ENCODE results near the gene CACNG4.
"Not testable (repeated sequence)": the region's sequence is repeated elsewhere in the genome, so short reads cannot be mapped to it uniquely, and the experiment has no call there.

Gene CACNG4

DNA sequence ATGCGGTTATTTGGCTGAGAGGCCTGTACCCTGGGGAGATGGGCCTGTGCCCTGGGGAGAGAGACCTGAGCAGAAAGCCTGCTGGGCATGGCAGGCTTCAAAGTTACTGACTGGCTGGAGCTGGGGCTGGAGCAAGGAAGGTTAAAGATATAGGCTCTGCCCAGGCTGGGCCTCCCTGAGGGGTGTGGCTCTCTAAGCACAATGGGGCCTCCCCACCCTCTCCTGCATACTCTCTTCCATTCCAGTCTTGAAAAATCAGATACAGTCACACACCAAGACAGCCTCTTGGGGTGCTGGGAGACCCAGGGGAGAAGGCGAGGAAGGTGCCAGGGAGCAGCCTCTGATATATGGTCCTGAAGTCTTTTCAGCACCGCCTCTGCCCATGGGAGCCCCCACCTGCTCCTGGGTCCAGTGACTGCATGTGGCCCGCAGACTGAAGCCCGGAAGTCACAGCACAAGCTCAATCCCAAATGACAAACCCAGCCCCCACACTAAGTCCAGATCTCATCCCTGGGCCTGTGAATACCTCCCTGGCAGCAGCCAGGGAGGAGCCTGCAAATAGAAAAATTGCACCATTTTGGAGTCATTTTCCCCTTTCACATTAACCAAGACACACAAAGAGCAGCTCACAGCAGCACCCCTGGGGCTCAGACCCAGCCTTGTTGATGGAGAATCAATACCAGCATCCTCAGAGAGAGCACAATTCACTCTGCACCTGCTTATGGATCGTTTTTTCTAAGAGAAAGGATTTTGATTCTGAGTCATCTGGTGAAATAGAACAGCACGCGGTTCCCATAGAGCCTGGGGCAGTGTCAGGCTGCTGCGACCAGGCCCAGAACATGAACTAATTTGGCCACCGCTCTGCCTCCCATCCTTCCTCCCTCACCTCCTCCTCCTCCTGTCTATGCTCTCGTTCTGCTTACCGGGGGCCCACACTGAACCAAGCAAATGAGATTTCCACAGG, 54.2 kb downstream of the CACNG4 start:
- DNase-seq = no peak

DNA sequence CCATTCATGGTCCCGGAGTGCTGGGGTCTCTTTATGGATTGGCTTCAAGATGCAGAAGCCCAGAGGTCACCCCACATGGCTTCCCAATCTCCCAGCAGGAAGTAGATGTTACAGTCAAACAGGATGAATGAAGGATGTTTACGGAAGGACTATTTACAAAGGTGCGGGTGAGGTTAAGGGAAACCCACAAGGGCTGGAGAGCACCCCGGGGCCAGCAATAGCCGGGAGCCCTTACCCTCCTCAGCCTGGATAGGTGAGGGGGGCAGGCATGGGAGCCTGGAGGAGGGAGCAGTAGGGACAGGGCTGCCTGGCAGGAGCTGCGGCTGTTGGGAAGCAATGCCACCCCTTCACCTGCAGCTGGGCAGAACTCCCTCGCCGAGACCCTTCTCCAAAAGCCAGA, 55.3 kb downstream of the CACNG4 start:
- DNase-seq = no peak

DNA sequence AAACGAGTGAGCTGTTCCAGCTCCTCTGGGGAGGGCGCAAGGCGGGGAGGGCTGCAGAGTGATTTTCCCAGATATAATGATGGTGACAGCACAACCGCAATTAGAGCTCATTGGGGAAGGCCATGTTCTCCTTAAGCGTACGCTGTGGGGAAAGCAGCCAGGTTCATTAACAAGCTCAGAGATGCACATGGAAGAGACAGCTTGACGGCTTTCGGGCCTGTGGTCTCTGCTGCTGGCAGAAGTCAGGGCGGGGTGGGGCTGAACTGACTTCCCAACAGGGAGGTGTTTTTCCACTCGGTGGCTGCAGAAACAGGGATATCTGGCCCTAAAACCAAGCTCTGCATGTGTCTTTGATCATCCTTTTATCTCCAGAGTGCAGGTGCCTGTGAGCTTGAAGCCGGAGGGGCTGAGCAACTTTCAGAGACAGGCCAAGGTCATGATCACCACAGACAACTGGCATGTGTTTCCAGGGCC, 55.8 kb downstream of the CACNG4 start:
- no peak for DNase-seq

DNA sequence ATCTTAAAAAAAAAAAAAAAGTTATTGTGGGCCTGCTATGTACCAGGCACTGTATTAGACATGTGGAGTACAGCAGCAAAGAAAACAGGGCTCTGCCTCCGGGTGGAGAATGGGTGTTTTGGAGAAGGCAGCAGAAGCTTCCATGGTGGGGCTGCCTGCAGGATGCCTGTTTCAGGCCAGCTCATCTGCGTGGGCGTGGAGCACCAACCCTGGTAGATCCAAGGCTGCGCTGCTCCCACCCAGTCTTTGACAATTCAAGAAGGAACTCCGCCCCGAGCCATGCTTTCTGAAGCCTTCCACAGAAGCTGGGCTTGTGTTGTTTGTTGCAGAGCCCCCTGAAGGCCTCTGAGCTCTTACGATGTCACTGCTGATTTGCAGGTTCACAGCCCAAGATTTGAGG, 56.7 kb downstream of the CACNG4 start:
- peak in 1 of 2 donors; percentile 12 for DNase-seq

DNA sequence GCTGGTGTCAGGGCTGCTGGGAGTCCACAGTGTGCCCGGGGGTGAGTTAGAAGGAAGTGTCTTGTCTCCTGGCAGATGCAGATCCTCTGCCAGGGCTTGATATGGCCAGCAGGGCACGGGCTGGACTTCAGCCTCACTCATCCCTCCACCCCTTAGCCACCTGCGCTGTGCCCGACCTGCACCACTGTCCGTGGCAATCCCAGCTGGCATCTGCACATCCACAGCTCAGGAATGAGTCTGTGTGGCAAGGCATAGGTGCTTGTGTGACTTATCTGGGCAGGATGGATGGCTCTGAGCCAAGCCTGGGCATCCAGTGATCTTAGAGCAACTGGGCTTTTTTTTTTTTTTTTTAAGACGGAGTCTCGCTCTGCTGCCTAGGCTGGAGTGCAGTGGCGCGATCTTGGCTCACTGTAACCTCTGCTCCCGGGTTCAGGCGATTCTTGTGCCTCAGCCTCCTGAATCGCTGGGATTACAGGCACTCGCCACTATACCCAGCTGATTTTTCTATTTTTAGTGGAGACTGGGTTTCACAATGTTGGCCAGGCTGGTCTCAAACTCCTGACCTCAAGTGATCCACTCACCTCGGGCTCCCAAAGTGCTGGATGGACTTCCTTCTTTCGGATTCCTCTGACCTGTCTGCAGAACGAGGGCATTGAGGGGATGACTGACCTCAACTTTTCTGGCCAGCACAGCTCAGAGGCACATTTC, 57.4 kb downstream of the CACNG4 start:
- no peak for DNase-seq

DNA sequence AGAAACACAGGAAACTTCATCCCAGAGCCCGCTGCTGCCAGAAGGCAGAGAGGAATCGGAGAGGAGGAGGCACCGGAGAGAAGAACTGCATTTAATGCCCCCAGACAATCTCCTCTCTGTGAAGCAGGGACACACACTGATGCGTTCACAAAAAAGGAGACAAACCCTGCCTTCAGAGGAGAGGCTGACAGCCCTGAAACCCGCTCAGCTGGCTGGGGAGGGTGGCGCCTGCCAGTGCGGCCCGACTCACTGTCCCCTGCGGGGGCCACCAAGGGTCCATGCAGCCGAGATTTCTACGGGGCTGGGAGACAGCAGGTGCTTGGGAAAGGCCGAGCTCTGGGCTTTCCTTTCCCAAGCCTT, 57.9 kb downstream of the CACNG4 start:
- no peak for DNase-seq

DNA sequence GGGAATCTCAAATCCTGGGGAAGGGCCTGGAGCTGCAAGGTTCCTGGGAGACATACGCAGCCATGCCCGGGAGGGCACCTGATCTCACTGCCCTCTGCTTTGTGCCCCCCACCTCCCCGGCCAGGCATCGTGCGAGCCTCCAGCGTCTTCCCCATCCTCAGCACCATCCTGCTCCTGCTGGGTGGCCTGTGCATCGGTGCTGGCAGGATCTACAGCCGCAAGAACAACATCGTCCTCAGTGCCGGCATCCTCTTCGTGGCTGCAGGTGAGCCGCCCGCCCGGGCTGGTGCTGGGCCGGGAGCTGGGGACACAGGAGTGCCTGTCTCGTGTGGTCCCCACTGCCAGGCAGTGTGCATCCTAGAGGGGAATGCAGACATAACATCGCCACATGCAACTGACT, 60.2 kb downstream of the CACNG4 start:
- DNase-seq = no peak

DNA sequence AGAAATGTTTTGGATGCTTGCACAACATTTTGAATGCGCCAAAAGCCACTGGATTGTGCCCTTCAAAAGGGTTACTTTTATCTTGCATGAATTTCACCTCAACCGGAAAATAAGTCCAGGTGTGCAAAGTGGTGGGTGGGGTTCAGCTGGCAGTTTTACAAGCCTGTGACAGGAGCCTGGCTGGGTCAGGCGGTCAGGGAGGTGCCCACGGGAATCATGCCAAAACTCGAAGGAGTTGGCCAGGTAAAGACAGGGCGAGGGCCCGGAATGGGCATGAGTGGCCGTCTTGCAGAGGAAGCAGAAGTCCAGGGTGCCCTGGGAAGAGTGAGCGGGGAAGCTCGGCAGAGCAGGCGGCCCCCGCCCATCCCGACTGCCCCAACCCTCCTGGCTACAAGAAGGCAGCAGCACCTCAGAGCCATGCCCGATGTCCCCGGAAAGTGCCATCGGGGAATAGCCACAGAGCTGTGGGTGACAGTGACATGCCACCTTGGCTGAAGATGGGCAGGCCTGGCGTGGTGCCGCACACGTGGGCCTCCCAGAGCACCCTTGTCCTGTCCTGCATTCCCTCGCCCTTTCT, 60.8 kb downstream of the CACNG4 start:
- DNase-seq = no peak

DNA sequence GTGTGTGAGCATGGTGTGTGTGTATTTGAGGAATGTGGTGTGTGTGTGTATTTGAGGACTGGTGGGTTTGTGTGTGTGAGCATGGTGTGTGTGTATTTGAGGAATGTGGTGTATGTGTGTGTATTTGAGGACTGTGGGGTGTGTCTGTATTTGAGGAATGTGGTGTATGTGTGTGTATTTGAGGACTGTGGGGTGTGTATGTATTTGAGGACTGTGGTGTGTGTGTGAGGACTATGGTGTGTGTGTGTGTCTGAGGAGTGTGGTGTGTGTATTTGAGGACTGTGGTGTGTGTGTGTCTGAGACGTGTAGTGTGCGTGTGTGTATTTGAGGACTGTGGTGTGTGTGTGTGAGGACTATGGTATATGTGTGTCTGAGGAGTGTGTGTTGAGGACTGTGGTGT, 61.8 kb downstream of the CACNG4 start:
- no peak for DNase-seq

DNA sequence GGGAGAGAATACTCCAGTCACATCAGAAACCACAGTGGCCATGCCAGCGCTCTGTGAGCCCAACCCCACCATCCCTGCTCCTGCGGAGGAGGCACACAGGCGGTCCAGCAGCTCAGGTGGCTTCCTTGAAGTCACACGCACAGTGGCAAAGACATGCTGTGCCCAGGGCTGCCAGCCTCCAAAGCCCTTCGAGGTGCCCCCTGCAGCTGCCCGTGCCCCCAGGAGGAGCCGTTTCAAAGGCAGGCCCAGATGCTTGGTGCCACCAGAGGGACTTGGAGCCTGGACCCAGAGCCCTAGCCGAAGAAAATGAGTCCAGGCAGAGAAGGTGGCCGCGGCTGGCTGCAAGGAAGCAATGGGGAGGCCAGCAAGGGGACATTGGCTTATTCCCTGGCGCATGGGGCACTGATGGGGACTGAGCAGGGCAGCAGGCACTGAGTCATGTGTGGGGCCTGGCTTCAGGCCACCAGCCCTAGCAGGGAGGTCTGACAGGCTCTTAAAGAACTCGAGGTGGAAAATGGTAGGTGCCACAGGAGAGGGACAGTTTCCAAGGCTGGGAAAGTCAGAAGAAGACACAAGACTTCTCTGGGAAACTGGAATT, 62.6 kb downstream of the CACNG4 start:
- no peak for DNase-seq

DNA sequence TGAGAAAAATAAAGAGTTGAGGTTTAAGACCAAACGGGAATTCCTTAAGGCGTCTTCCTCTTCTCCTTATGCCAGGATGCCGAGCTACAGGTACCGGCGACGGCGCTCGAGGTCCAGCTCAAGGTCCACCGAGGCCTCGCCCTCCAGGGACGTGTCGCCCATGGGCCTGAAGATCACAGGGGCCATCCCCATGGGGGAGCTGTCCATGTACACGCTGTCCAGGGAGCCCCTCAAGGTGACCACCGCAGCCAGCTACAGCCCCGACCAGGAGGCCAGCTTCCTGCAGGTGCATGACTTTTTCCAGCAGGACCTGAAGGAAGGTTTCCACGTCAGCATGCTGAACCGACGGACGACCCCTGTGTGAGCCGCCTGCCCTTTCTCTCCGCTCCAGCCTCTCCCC, 66.1 kb downstream of the CACNG4 start:
- DNase-seq = no peak

DNA sequence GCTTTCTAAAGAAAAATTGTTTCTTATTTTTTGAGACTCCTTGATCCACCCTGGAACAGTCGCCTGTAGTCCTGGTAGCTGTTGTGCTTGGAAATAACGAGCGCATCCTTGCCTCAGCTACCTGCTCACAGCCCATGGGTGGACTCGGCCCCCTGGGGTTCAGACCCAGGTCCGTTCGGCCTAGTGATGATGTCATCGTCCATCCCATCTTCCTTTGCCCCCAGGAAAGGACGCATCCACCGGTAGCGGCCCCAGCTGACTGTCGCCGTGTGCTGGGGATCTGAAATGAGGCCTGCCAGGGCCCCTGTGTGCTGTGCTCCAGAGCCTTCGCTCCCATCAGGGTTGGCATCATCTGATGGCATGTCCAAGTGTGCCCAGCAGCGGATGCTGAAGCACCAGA, 67.9 kb downstream of the CACNG4 start:
- no peak for DNase-seq

DNA sequence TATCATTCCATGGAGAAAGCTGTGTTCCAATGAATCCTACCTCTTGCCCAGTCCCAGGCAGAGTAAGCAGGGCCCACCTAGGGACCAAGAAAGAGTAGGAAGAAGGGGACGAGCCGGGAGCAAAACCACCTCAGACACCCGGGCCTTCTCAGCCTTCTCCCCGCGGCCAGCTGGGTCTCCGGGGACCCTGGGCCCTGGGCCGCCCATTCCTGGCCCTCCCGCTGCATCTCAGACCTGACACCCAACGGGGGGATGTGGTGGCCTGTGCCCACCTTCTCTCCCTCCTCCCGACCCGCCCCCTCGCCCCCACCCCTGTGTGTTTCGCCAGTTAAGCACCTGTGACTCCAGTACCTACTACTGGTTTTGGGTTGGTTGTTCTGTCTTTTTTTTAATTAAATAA, 68.5 kb downstream of the CACNG4 start:
- no peak for DNase-seq

DNA sequence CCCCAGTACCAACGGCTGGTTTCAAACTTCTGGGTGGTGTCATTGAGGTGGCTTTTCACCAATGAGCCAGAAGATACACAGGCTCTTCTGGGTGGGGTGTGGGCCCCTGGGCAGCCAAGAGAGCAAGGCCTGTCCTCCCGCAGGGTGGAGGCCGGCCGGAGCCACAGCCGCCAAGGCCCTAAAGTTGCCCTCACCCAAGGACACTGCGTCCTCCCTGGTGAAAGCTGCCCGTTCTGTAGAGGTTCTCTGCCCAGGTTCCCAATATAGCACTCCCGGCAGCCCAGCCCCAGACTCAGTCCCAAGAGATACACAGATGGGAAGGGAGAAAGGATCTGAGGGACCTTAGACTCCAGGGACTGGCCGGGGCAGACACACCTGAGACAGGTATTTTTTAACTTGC, 69.1 kb downstream of the CACNG4 start:
- DNase-seq = no peak

DNA sequence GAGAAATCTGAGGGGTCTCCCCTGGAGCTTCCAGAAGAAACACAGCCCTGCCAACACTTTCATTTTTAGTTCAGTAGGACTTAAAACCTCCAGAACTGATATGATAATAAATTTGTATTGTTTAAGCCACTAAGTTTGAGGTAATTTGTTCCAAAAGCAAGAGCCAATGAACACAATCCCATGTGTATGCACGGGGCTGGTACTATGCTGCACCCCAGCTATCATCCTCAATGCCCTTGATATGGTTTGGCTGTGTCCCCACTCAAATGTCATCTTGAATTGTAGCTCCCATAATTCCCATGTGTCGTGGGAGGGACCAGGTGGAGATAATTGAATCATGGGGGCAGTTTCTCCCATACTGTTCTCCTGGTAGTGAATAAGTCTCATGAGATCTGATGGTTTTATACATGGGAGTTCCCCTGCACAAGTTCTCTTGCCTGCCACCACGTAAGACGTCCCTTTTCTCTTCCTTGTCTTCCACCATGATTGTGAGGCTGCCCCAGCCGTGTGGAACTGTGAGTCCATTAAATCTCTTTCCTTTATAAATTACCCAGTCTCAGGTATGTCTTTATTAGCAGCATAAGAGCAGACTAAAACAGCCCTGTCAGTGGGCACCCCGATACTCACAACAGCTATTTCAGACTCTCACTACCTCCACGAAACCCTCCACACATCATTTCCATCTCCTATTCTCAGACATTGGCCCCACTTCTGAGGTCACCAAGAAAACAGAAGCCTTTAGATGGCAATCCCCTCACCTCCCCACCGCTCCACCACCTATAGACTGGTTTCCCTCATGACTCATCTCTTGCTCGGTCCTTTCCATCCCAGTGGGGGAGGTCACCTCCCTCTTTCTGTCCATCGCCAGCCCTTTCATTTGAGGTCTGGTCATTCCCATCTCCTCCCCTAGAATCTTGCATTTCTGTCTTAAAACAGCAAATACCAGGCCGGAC, 70.9 kb downstream of the CACNG4 start:
- DNase-seq = no peak

DNA sequence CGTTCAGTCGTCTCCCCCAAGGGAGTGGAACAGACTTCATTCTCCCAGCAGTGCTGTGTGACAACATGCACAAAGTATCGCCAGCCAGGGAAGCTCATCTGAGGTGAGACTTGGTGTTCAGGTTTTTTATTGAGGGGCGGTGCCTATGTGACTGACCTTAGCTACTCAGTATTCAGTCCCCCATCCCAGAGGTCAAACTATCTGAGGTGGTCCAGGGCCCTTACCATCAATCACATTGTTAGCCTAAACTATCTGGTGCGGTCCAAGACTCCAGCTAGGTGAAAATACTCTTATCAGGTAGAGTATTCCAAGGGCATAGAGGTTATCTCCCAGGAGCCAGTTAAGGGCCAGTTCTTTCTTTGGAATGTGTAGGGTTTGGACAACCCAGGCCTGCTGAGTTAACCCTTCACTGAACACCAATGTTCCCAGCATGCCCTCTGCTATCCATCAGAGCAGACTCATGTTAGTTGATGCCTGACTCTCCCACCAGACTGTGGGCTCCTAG, 74.4 kb downstream of the CACNG4 start:
- no peak for DNase-seq

DNA sequence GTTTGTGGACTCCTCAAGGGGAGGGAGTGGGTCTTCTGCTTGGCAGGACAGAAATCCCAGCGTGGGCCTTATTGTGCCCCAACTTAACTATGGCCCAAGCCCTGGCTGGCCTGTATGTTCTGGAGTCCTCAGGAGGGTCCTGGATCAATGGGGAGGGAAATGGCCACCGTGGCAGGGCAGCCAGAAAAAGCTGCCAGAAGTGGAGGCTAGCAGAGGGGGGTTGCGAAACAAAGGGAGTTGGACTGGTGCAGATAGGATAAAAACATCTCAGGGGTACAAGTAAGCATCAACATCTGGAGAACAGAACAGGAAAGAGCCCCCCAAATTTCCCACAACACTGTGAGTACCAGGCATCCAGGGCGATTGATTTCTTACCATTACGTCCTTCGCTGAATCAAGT, 76.1 kb downstream of the CACNG4 start:
- DNase-seq = no peak

DNA sequence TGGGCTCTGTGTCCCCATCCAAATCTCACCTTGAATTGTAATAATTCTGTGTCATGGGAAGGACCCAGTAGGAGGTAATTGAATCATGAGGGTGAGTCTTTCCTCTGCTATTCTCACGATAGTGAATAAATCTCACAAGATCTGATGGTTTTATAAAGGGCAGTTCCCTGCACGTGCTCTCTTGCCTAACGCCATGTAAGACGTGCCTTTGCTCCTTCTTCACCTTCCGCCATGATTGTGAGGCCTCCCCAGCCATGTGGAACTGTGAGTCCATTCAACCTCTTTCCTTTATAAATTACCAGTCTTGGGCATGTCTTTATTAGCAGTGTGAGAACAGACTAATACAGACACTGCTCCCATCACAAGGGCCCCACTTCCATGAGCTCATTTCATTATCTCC, 76.6 kb downstream of the CACNG4 start:
- DNase-seq = not testable (repeated sequence)

DNA sequence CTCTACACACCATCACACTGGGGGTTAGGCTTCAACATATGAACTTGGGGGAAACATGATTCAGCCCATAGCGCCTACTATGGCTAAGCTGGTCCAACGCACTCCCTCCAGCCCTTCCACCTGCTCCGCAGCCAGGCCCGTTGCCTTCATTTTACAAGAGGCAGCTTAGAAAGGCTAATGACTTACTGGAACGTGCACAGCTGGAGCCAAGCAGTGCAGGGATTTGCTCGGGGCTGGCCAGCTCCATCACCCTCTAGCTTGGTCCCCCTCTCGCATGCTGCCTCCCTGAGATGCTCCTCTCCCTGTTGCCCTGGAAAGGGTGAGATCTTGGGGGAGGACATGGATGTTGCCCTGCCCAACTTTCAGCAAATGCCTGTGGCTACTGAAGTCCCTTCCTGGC, 77.0 kb downstream of the CACNG4 start:
- no peak for DNase-seq

DNA sequence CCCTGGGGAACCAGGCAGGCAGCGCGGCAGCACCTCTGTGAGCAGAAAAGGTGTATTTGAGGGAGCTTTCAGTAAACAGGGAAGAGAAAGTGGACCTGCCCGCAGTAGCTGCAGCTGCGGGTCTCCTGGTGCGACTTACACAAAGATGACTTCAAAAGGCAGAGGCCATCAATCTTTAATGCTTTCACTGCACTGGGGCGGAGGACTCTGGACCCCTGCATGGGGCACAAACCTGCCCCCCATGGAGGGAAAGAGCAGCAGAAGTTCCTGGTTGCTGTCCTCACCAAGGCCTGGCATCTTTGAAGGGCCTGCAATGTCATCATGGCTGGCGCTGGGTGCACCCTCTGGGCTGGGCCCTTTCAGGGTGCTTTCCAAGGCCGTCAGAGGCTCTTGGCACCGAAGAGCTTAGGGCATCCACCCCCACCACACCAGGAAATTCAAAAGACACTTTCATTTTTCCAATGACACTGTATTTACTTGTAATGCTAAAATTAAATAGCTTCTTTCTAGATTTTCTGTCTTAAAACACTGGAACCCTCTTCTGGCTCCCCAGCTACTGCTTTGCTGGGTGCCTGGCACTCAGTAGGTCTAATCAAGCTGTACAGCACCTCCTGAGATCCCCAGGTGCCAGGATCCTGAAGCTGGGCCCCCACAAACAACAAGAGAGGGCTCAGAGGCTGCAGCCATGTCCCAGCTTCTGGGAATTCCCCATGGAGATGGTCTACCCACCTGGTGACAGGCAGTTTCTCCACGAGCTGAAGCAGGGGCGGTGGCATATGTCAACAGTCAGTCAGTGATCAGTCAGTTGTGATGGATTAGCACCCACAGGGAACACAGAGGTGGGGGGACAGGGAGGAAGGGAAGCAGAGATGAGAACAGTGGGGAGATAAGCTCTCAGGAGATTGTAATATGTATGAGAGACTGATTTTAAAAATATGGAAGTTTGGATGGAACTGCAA, 77.7 kb downstream of the CACNG4 start:
- no peak for DNase-seq

DNA sequence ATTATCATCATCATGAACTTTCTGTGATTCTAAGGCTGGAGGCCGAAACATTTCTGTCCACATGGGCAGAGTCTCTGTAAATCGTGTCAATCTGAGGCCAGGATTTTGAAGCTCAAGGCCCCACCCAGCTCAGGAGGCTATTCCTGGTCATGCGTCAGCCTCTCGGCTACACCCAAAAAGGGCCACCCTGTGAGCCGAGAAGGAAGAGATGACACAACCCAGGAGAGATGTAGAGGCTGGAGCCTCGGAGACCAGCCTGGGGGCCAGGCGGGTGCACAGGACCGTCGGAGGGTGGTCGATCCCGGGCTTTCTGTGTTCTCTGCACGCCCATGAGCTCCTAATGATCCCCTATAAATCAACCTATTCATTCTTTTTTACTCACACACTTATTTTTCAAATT, 78.8 kb downstream of the CACNG4 start:
- DNase-seq = no peak

Data from stimulated activated CD4-positive, alpha-beta T cell treated with anti-CD3 and anti-CD28 coated beads, Interleukin-2, amount 100 ng/mL, for 24 hours (primary cell).